Inflammatory macrophage (primary cell): Measurements from ENCODE around the gene PCBP2.

ENCODE experiments used
- DNase-seq, 2 donors: peaks; one replicate each; pipeline ENCODE4 v3.0.0-alpha.2; 2020 to 2022

Gene PCBP2

GRCh38 chr12:53510181-53510812 lies 58.4 kb downstream of the PCBP2 start:
- no peak for DNase-seq

DNA sequence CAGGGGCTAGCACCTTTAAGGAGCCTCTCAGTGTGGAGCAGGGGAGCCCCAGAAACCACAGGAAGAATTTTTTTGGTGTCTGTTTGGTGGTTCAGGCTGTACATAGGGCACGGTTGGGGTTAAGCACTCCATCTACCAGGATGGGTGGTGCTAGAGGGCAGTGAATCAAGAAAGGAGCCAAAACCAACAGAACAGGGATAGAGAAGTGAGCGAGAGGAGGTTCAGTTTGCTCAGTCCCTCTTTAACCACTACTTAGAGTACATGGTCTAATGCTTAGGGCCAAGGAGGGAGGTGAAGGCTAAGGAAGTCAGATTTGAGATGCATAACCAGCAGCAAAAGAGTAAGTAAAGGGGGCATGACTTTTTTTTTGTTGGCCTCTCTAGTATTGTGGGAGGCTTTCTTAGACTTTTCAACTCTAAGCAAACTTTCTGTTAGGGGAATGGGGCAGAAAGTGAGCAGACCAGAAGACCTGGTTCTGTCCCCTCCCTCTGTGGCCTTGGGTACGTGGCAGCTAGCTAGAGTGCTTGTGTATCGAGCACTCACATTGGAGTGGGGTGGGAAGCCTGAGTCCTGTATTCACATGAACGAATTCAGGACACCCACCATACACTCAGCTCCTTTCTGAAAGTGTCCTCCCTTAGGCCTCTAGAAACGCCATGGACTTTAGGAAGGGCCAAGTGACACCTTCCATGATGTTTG lies 62.0 kb downstream of the PCBP2 start:
- DNase-seq: no peak

DNA sequence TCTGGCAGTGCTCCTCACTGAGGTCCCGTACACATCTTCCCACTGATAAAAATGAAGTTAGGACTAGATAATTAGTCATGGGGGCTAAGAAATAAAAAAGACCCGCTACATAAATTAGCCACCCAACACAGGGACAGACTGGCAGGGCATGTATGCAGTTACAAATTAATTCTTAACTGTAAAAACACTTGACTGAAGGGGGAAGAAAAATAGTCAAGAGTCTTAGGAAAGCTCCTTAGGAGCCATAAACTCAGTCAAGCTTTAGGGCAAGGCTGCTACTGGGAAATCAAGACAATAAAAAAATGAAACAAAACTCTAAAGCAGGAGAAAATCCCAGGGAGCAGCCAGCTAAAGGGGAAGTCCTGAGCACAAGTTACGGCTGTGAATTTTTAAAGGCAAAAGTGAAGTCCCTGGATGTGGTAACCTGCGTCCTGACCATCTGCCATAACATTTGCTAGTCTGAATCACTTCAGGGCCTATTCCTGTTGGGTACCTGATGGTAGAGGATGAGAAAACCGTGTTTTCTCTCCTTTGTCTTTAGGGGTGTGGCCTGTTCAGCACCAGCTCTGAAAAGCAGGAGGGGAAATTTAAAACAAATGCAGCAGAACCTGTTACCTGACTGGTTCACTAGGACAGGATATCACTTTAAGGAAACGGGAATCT lies 62.9 kb downstream of the PCBP2 start:
- DNase-seq: no peak

DNA sequence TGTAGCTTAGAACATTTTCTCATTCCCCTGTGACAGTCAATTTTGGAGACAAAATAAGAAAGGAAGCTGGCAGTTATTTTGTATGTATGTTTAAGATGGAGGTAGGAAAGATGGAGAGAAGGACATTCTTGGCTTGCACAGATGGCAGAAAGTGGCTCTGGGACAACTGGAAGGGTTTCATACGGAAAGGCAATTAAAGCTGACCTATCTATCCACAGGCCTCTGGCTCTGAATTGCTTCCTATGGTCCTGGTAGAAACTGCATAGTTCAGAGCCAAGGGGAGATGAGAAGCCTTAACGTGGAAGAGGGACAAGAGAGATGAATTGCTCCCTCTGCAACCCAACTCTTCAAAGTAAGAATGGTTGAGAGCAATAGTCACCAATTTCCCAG lies 63.4 kb downstream of the PCBP2 start:
- DNase-seq: no peak

DNA sequence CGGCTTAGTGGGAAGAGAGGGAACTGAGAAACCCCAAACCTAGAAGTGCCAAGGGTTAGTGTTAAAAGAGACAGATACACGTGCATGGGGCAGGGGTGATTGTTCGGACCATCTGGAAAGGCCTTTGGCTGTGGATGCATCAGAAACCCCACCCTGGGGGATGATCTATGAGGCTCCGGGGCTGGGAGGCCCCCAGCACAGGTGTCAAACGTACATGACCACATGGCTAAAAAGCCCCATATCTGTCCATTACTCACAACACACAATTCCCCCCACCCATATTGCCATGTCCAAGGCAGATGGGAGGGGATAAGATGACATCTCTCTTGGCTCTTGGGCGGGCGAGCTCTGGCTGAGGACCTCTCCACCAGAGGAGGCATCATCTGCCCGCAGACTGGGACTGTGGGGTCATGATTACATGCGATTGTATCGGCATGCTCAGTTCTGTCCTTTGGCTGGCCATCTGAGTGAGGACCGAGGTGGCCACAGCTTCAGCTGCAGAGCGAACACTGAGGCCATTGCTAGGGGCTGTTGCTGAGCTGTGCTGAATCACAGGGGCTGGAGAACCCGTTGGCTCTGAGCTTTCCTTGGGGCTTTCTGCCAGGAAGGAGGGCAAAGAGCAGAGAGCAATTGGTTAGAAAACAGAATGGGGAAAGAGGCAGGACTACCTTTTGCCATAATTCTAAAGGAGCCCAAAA lies 65.0 kb downstream of the PCBP2 start:
- DNase-seq: no peak

DNA sequence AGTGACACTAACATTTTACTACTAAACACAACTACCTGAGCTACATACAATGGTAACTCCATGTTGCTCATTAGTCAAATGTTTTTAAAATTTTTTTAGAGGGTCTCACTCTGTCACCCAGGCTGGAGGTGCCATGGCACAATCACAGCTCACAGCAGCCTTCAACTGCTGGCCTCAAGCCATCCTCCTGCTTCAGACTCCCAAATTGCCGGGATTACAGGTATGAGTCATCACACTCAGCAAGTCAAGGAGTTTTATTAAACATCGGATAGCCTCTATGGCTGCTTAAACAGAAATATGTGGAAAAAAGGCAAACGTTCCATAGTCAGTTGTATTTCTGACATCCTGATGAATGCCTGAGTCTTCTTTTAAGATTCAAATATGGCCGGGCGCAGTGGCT lies 66.5 kb downstream of the PCBP2 start:
- no peak for DNase-seq

DNA sequence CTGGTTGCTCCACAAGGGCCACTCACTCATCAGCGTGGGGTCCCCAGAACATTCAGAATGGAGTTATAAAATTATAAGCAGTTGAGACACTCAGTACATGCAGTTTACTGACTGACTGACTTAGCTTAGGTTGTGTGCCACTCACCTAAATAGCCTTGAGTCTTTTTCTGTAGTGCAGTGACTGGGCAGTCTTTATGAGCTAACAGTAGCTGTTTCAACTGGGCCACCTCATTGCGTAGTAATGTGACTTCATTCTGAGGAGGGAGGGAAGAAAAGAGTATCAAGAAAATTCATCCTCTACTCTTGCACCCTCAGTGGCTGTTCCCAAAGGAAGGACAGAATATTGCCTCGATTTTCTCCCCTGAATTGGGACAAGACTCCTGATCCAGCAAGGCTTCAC lies 71.2 kb downstream of the PCBP2 start:
- no peak for DNase-seq

GRCh38 chr12:53524476-53524875 lies 72.6 kb downstream of the PCBP2 start:
- DNase-seq: no peak

DNA sequence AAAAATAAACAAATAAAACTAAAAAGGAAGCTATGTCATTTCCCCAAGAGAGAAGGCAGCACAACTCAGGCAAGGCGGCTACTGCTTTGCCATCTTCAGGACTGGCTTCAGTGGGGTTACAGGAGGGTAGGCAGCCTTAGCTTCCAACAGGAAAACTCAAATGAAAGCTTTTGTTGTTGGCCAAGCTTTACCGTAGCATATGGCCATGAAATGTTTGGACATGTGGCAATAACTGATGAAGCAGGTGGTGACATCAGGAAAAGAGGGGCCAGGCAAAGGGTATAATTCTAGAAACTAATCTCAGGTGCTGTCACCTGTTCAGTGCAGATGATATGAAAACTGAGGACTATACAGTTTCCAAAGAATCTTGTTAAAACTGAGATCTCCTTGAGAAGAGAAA lies 78.2 kb downstream of the PCBP2 start:
- DNase-seq: no peak
